HG03469 (cell line): ENCODE data around the gene STPG4.
"Not testable (repeated sequence)": the region's sequence is repeated elsewhere in the genome, so short reads cannot be mapped to it uniquely, and the experiment has no call there.

ENCODE experiments used
- ATAC-seq: cut with Tn5 transposase; IDR thresholded peaks from one replicate; pipeline ENCODE4 v1.9.1; 2021; ENCODE audit warnings: mild to moderate bottlenecking, moderate library complexity, moderate number of reproducible peaks; ENCODE audit not compliant: unreplicated experiment

Gene STPG4

GRCh38 chr2:47155091-47155876, at the start of gene STPG4:
Gene STPG4, minus strand, starts transcription at chr2:47155308. Its CDS starts 57 bp downstream, at chr2:47155251.
- no peak for ATAC-seq

GRCh38 chr2:47204691-47205090, 49.6 kb upstream of the STPG4 start:
- no peak for ATAC-seq

DNA sequence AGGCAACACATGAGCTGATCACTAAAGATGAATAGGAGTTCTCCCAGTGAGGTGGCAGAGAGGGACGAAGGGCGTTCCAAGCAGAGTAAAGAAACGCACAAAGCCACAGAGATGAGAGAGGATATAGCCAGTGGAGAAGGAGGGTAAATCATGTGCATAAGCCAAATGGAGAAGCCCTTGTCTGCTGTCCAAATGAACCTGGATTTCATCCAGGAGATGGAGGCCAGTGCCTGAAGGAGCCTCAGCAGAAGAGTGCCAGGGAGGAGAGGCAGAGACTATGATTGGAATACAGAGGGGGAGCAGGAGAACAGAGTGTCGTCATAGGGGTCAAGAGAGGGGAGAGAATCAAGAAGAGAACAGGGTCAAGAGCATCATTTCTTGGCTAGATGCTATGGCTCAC, 48.9 kb upstream of the STPG4 start:
- ATAC-seq = no peak

DNA sequence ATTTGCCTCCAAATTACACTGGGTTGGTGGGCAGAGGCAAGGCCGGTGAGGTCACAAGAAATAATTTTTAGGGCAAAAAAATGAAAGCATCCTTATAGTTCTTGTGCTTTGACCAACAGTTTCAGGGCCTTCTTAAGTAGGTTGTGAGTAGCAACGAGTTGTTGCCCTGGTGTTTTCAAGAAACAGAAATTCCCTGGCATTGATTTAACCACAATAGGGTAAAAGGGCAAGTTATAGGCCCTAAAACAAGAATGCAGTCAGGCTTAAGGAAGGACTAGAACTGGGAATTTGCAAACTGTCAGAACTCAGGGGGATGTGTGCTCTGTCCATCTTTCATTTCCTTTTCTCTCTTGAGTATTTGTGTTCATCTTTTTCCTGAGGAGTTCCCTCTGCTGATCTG, 46.1 kb upstream of the STPG4 start:
- no peak for ATAC-seq

- ATAC-seq = no peak
These were observed 43.9 kb upstream of the STPG4 start for GRCh38 chr2:47198985-47199451.

- no peak for ATAC-seq
These were observed 41.4 kb upstream of the STPG4 start for GRCh38 chr2:47196499-47196898.

GRCh38 chr2:47196046-47196445, 40.9 kb upstream of the STPG4 start:
- no peak for ATAC-seq

GRCh38 chr2:47195148-47195547, 40.0 kb upstream of the STPG4 start:
- no peak for ATAC-seq

DNA sequence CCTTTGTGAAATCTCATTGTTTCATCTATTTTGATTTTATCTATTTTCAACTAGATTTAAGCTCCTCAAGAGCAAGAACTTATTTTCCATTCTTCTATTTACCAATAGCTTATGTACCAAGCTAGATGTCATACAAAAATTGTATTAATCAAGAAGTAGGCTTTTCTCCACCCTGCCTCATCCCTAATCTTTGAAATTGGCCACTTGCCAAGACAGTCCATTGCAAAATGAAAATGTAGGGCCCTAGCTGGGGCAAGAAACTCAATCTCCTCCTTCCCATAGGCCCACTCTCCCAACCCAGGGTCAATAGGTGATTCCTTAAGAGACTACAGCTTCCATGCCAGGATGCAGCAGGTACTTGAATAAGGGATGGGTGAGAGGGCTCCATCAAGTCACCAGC, 39.3 kb upstream of the STPG4 start:
- ATAC-seq = no peak

GRCh38 chr2:47193607-47194006, 38.5 kb upstream of the STPG4 start:
- no peak for ATAC-seq

DNA sequence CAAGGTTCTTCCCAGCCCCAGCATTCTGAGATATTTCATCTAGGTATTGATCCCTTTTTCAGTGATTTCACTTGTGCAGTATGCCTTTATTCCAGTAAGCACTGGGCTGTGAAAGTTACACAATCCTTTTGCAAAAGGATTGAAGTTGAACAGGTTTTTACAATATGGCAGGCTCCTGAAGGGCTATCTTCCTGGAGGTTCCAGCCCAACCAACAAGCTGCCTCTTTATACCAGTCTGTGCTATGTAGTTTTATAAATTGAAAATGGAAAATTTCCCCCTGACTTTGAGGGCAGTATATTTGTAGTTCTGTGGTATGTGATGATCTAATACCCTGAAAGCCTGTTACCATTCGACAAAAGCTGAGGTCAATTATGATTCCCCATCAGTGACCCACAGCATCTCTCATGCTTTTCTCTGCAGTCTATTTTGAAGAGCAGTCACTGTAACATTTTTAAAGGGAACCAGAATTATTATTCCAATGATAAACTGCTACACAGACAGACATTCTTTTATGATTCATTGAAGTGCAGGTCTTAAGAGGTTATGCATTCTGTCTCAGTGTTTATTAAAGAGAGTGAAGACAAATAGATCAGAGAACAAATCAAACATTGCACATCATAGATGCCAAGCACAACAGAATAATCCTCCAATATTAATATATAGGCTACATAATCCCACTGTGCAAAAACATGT, 35.2 kb upstream of the STPG4 start:
- no peak for ATAC-seq

- ATAC-seq = no peak
These were observed 34.5 kb upstream of the STPG4 start for GRCh38 chr2:47189635-47190034.

DNA sequence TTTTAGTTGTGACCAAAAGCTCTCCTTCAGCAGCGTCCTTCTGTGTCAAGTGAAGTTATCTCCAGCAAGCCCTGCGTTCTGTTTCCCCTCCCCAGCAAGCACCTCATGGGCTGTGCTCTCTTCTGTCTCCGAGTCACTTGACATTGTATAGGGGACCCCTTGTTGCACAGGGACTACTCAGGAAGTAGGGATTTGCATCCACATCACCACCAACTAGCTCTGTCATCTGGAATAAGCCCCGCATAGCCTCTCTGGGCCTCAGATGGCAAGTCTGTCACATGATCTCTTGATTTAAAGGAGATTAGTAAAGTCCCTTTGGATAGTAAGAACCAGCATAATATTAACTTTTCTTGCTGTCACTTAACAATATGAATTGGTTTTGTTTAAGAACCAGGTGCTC, 32.0 kb upstream of the STPG4 start:
- ATAC-seq = no peak

DNA sequence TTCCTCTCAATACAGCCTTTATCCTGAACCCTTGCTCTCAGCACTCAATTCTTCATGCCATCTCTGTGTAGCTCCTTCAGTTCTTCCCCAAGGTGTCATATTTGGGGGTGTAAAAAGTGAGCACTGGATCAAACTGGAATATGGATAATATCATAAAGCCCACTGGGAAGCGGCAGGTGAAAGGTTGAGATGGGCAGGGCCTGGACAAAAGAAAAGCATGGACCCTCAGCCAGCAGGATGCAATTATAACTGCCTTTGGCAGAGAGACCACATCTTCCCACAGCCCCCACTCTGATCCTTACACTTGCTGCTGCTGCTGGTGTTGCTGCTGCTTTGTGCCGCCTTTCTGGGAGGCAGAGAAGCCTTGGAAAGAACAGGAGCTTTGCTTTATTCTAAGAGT, 31.2 kb upstream of the STPG4 start:
- ATAC-seq = no peak

DNA sequence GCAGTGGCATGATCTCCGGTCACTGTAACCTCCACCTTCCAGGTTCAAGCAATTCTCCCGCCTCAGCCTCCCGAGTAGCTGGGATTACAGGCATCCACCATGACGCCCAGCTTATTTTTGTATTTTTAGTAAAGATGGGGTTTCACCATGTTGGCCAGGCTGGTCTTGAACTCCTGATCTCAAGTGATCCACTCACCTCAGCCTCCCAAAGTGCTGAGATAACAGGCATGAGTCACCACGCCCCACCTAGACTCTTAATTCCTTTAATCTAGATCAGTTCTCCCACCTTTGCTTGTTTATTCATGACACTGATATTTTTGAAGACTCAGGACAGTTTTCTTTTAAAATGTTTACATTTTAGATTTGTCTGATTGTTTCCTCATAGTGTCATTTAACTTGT, 30.0 kb upstream of the STPG4 start:
- not testable (repeated sequence) for ATAC-seq

GRCh38 chr2:47181176-47181575, 26.1 kb upstream of the STPG4 start:
- no peak for ATAC-seq

DNA sequence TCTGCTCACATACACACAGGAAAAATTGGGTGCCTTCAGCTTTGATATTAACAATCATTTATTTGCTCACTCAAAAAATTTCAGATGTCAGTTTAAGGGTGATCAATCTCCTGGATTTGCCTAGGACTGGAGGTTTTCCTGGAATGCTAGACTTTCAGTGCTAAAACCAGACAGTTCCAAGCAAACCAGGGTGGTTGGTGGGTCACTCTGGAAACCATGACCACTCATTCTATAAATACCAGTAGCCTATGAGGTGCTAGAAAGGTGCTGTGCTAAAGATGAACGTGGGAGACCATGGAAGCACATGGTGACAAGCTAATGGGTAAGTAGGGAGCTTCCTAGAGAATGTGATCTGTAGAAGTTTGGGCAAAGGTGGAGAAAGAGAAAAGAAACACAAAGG, 25.4 kb upstream of the STPG4 start:
- no peak for ATAC-seq

DNA sequence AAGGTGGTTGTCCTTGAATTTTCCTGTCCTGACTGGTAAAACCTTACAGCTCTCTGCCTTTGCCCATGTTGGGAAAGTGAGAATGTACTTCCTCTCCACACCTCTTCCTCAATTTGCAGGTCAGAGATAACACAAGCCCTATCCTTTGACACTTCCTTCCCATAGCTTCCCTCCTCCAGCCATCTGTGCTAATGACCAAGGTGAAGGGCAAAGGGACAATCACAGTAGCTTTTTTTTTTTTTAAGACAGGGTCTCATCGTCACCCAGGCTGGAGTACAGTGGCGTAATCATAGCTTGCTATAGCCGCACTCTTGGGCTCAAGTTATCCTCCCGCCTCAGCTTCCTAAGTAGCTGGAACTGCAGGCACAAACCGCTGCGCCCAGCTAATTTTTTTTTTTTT, 24.3 kb upstream of the STPG4 start:
- ATAC-seq = no peak

DNA sequence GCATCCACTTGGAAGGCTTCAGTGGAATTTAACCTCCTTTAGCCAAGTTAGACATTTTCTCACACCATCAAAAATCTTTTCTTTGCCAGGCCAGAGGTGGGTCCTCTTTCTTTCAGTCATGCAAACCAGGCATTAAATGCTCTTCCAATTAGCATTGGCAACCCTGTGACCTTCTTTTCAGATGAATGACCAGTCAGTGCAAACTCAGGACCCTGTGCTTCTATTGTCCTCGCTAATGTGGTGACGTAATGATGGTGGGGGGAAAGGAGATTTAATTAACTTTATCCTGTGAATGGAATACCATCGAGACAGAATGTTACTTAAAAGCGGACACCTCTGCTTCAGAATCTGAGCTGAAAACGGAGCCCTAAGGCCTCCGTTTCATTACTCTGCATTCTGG, 23.2 kb upstream of the STPG4 start:
- no peak for ATAC-seq

DNA sequence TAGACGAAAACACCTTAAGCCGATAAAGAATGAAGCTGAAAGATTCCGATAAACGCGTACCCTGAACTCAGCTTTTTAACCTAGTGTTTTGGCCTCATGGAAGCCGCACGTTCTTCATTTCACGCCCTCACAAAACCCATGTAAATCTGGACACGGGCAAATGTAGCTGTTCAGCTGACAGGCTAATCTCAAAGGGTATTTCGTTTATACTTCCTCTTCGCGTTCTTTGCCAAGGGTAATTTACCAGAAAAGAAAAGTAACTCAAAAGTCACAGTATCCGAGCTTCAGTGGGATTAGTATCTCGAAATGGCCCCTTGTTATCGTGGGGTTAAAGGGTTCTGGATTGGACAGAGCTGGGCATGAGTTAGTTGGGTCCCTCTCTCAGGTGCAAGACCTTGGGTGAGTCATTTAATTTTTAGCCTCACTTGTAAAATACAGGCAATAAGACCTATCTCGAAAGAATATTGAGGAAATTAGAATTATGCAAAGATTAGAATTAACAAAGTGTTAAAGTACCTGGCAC, 22.0 kb upstream of the STPG4 start:
- no peak for ATAC-seq

DNA sequence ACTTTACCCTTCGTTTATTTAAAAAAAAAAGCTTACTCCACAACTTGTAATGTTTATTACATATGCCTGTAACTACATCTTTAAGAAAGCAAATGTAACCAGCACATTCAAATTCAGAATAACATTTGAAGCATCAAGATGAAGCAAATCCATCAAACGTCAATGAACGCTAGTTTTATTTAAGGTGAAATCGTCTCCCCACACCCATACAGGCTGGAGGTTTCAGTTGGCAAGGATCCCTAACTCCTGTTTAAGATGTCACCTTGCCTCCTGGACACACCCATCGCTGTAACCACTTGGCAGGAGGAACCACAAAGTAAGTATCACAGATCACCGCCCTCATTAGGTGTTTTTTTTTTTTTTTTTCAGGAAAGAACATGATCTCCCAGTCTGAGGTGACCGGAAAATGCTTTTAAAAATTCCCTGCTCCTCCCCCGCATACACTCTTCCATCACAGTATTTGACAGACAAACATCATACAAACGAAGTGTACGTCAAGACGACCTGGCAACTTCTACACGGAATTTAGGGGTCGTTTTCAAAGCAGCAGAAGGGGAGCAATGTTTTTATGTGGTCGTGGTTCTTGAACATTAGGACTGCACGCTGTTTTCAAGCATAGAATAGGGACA, 19.7 kb upstream of the STPG4 start:
- ATAC-seq = no peak
